Brain microvascular endothelial cell (primary cell): ENCODE data around the gene RHOBTB1.
A peak's percentile ranks its signal among the peaks of the same experiment; 100 is the strongest.

Experiments used
- DNase-seq: peaks from one replicate; pipeline ENCODE4 v3.0.0-alpha.2; 2020
- H3K27ac ChIP-seq: fragments of 250-450 bp; sonication (Bioruptor Pico); 2 replicates; pipeline ENCODE4 v1.5.1; 2020; ENCODE audit warnings: mild to moderate bottlenecking, moderate library complexity
- H3K27me3 ChIP-seq: fragments of 250-450 bp; sonication (Bioruptor Pico); replicated peaks from 2 replicates; pipeline ENCODE4 v1.5.1; 2020; ENCODE audit warnings: mild to moderate bottlenecking
- H3K36me3 ChIP-seq: fragments of 250-450 bp; sonication (Bioruptor Pico); replicated peaks from 2 replicates; pipeline ENCODE4 v1.5.1; 2020; ENCODE audit warnings: mild to moderate bottlenecking
- H3K4me3 ChIP-seq: 2 replicates; pipeline ENCODE4 v1.5.1; 2011; ENCODE audit warnings: low read depth, mild to moderate bottlenecking, control low read depth, low read length, moderate library complexity
- in situ Hi-C: cut with HindIII; loops from 2 replicates; pipeline ENCODE4 v1.10.0; 2017; ENCODE audit warnings: low sequenced_read_pairs, low pct_ligation_motif_present
- TF ChIP-seq, protein P1 (sequence below): IDR thresholded peaks from 2 replicates; pipeline ENCODE4 v1.5.1; 2011; ENCODE audit warnings: low read depth, mild to moderate bottlenecking, moderate library complexity, low read length, control low read depth, inconsistent platforms; ENCODE audit errors: missing control alignments

RHOBTB1 gene

GRCh38 chr10:60877061-60877776 lies 66.8 kb downstream of the RHOBTB1 start:
- Histone ChIP-seq H3K4me3 (no peak overlapping the region), H3K27me3 (no peaks in the 10 kb centered on the region), H3K36me3 (no peaks in the 10 kb centered on the region), H3K27ac (no peak overlapping the region)
- TF ChIP-seq, protein P1, sequence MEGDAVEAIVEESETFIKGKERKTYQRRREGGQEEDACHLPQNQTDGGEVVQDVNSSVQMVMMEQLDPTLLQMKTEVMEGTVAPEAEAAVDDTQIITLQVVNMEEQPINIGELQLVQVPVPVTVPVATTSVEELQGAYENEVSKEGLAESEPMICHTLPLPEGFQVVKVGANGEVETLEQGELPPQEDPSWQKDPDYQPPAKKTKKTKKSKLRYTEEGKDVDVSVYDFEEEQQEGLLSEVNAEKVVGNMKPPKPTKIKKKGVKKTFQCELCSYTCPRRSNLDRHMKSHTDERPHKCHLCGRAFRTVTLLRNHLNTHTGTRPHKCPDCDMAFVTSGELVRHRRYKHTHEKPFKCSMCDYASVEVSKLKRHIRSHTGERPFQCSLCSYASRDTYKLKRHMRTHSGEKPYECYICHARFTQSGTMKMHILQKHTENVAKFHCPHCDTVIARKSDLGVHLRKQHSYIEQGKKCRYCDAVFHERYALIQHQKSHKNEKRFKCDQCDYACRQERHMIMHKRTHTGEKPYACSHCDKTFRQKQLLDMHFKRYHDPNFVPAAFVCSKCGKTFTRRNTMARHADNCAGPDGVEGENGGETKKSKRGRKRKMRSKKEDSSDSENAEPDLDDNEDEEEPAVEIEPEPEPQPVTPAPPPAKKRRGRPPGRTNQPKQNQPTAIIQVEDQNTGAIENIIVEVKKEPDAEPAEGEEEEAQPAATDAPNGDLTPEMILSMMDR: no peak
- DNase-seq: no peak
- in situ Hi-C loops: no loop called here

DNA sequence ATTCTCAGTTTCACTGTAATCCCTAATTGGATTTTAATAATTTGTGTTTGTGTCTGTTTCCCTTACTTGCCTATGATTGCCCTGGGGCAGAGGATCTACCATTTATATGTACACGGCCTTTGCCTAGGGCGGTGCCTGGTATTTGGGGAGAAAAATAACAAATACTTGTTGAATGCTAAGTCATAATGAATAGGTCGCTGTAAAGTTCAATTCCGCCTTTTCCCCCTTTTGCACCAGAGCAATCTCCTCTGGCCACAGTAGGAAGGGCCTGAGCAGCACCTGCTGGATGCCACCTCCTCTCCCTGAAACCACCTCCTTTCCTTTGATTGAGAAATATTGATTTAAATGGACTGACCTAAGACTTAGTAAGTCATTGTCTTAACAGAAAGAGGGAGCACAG lies 70.2 kb downstream of the RHOBTB1 start:
- Histone ChIP-seq H3K4me3 (no peak overlapping the region), H3K27ac (no peak overlapping the region), H3K27me3 (no peaks in the 10 kb centered on the region), H3K36me3 (no peaks in the 10 kb centered on the region)
- no peak for DNase-seq
- in situ Hi-C loops: no loop called here
- TF ChIP-seq, protein P1: no peak

GRCh38 chr10:60872451-60872850 lies 71.5 kb downstream of the RHOBTB1 start:
- H3K4me3 ChIP-seq: no peak overlapping the region
- no peak overlapping the region for H3K27ac ChIP-seq
- H3K27me3 ChIP-seq: no peaks in the 10 kb centered on the region
- in situ Hi-C loops: no loop called here
- TF ChIP-seq, protein P1: no peak
- H3K36me3 ChIP-seq: no peaks in the 10 kb centered on the region
- DNase-seq: no peak

DNA sequence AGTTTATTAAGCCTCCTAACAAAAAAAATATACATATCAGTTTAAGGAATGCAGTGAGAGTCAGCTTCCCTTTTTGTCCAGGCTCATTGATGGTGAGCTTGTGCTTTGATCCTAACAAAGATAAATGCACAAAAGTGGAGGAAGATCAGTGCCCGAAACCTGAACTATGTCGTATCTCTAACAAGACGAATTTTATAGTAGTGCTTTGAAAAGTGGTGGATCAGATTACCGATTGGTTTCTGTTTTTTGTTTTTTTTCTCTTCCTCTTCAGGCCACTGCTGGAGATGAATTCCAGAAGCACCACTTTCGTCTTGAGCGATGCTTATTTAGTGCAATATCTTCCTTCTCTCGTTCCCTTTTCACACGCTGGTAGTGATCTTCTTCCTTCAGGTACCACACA lies 72.8 kb downstream of the RHOBTB1 start:
- TF ChIP-seq, protein P1: no peak
- Histone ChIP-seq H3K27ac (no peak overlapping the region), H3K27me3 (no peaks in the 10 kb centered on the region), H3K36me3 (no peaks in the 10 kb centered on the region), H3K4me3 (no peak overlapping the region)
- in situ Hi-C loops: no loop called here
- no peak for DNase-seq

GRCh38 chr10:60870803-60871202 lies 73.2 kb downstream of the RHOBTB1 start:
- no peak for DNase-seq
- TF ChIP-seq, protein P1: no peak
- H3K27me3 ChIP-seq: no peaks in the 10 kb centered on the region
- H3K36me3 ChIP-seq: no peaks in the 10 kb centered on the region
- in situ Hi-C loops: no loop called here
- H3K4me3 ChIP-seq: no peak overlapping the region
- H3K27ac ChIP-seq: no peak overlapping the region

DNA sequence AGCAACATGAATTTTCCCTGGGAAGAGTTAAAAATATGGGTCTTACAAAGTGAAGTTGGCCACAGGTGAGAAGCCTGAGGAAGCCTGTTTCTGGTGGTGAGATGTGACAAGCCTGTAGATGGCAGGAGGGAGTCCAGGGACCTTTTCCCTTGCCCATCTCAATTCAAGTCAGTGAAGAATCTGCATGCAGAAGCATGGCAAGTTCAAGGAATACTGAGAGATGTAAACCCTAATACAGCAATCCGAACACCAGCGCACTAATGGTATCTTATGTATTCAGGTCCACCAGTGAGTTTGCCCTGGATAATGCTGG lies 73.6 kb downstream of the RHOBTB1 start:
- no peak overlapping the region for H3K4me3 ChIP-seq
- in situ Hi-C loops: no loop called here
- no peaks in the 10 kb centered on the region for H3K36me3 ChIP-seq
- TF ChIP-seq, protein P1: peak; percentile 42
- H3K27ac ChIP-seq: no peak overlapping the region
- no peak for DNase-seq
- no peaks in the 10 kb centered on the region for H3K27me3 ChIP-seq
